HG03025 (cell line): ENCODE data around the gene KIF3B.
"Not testable (repeated sequence)": the region's sequence is repeated elsewhere in the genome, so short reads cannot be mapped to it uniquely, and the experiment has no call there.

Experiments
- ATAC-seq: cut with Tn5 transposase; IDR thresholded peaks from one replicate; pipeline ENCODE4 v1.9.1; 2021; ENCODE audit warnings: mild to moderate bottlenecking, moderate library complexity; ENCODE audit not compliant: unreplicated experiment, low FRiP score

The KIF3B gene

DNA sequence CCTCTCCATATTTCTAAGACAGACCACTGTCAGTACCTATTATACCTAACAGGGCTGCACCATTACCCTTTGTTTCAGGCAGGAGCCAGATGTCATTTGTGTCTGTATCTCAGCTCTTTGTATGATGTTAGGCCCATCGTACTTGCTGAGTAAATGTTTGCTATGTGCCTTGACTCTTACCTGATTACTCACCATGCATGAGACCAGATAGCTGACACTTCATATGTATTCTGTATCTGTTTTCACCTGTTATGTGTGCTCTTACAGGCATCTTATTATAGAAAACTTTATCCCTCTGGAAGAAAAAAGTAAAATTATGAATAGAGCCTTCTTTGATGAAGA lies 49.0 kb downstream of the KIF3B start:
- ATAC-seq = no peak

DNA sequence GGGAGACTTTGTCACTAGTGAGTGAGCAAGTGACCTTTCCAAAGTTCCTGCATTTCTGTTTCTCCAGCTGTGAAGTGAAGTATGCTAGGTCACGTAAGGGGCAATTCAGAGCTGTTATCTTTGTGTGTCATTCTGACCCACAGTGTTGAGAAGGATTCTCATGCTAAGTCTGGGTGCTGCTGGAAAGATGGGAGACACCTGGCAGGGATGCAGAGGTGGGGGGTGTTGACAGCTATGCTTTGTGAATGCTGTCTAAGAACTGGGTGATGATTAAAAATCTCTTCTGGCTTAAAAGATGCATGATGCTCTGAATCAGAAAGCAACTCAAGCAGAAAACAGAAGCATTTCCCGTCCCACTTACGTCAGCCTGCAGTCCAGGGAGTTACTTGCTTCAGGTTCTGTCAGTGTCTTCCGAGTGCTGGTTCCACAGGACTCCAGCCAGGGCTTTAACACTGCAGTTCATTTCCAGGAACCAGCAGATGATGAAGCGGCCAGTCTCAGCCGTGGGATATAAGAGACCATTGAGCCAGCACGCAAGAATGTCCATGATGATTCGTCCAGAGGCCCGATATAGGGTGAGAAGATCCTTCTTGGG lies 49.7 kb downstream of the KIF3B start:
- no peak for ATAC-seq

GRCh38 chr20:32329817-32330554 lies 52.5 kb downstream of the KIF3B start:
- ATAC-seq = no peak

DNA sequence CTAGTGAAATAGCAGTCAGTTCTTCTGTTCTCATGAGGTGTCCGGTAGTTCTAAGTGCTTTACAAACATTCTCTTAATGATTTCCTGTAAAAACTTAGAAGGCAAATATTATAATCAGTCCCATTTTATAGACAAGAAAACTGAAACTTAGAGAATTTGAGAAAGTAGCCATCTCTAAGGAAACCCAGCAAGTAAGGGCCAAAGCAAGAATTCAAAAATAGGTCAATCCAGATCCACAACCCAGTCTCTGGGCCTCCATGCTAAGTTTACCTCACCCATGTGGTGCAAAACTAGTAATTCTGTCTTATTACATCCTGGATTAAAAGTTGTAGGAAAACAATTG lies 53.1 kb downstream of the KIF3B start:
- ATAC-seq = no peak

DNA sequence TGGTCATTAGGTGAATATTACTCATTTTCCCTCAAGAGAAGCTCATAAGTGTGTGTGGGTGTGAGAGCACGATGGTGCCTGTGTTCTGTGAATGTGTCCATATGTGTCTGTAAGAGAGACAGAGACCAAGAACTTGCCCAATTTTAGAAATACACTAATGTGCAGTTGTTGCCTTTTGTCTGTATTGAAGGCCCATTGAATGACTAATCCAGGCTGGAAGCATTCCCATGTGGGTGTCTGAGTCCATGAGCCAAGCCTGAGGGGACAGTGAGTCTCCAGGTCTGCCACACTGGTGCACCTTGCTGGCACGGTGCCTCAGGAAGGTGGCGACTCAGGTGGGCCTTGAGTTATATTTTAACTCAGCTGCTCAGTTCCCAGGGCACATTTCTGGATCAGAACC lies 55.2 kb downstream of the KIF3B start:
- ATAC-seq = no peak

DNA sequence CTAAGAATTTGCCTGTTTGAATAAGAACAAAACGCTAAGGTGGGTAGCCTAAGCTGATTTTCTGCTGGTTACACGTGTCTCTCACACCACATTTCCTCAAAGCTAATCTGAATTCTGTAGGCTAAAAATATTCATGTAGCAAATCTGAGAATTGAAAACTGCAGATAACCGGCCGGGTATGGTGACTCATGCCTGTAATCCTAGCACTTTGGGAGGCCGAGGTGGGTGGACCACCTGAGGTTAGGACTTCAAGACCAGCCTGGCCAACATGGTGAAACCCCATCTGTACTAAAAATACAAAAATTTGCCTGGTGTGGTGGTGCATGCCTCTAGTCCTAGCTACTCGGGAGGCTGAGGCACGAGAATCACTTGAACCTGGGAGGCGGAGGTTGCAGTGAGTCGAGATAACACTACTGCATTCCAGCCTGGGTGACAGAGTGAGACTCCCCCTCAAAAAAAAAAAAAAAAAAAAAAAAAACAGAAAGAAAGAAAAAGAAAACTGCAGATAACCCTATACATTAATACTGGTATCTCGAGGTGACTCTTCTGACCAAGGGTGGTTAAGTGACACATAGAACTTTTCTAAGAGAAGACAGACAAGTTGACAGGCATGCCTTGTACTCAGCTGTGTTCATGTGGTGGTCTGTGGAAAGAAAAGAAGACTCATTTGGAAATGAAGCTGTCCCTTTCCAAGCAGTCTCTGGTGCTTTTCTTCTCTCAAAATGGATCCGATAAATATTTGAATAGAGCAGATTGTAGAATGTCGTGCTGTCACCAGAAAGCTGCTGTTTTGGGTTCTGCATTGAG lies 55.9 kb downstream of the KIF3B start:
- no peak for ATAC-seq

DNA sequence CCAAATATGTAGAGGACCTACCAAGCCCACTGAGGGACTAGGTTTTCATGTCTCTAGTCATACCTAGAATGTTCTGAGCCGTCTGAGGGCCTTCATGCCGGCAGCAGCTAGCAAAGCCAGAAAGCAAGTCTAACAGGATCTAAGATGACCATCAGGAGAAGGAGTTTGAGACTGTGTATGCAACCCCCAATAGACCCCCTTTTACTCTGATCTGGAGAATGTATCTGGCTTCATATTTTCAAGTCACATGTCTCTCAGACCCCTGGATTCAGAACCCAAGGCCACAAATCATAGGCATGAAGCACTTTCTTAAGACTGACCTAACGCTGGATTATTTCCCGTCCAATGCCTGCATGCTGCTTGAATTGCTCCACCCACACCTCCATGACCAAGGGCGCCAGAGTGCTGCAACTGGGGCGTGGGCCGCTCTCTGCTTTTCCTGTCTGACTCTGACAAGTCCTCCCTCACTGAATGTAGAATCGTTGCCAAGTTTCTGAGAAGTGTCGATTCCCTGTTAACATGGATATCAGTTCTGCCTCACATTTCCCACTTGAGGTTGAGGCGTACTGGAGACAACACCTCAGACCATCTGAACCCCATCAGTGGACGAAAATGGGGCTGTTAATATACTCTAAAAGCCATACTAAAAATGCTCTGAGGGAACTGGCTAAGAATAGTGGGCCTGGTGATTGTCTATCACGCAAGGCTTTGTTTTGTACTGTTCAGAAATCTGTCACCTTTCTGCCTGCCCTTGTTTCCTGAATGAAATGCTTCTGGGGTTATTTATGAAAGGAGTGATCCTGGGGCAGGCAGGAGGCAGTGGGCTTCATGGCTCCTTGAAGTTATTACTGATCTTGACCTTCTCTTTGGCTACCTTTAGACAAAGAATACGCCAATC lies 56.8 kb downstream of the KIF3B start:
- ATAC-seq = no peak

GRCh38 chr20:32336918-32337347 lies 59.5 kb downstream of the KIF3B start:
- no peak for ATAC-seq

GRCh38 chr20:32337937-32338661 lies 60.6 kb downstream of the KIF3B start:
- ATAC-seq = no peak

DNA sequence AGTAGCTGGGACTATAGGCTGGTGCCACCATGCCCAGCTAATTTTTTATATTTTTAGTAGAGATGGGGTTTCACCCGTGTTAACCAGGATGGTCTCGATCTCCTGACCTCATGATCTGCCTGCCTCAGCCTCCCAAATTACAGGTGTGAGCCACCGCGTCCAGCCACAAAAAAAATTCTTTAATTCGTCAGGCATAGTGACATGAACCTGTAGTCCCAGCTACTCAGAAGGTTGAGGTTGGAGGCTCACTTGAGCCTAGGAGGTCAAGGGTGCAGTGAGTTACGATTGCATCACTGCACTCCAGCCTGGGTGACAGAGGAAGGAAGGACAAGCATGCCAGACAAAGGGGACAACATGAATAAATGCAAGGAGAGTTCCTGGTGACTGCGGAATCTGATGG lies 61.2 kb downstream of the KIF3B start:
- ATAC-seq = no peak

- ATAC-seq = no peak
These were observed 61.7 kb downstream of the KIF3B start for GRCh38 chr20:32339116-32339515.

DNA sequence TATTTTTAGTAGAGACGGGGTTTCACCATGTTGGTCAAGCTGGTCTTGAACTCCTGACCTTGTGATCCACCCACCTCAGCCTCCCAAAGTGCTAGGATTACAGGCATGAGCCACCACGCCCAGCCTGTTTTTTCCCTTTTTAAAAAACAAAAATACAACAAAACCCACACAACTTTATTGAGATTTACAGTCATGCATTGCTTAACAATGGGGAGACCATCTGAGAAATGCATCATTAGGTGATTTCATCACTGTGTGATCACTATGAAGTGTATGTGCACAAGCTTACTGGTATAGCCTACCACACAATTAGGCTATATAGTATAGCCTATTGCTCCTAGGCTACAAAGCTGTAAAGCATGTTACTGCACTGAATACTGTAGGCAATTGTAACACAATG lies 63.6 kb downstream of the KIF3B start:
- not testable (repeated sequence) for ATAC-seq

DNA sequence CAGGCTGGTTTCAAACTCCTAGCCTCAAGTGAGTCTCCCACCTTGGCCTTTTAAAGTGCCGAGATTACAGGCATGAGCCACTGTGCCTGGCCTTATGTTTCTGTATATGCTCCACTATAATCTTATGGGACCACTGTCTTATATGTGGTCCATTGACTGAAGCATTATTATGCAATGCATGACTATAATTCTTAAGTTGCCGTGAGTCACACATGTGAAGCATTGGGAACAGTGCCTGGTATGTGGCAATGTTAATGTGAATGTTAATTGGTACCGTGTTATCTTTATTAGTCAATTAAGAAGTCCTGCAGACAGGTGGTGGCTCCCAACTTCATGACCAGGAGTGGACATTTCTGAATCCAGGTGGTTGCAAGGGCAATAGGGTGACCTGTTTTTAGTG lies 66.0 kb downstream of the KIF3B start:
- ATAC-seq = no peak

- no peak for ATAC-seq
These were observed 67.5 kb downstream of the KIF3B start for GRCh38 chr20:32344835-32345506.

- no peak for ATAC-seq
These were observed 70.8 kb downstream of the KIF3B start for GRCh38 chr20:32348207-32348606.

GRCh38 chr20:32350421-32350820 lies 73.0 kb downstream of the KIF3B start:
- ATAC-seq = no peak

- no peak for ATAC-seq
These were observed 74.8 kb downstream of the KIF3B start for GRCh38 chr20:32352121-32352720.

- ATAC-seq = no peak
These were observed 76.5 kb downstream of the KIF3B start for GRCh38 chr20:32353848-32354496.
